GM19372 (cell line): ENCODE data around the gene BORCS8.
A peak's percentile ranks its signal among the peaks of the same experiment; 100 is the strongest.

Experiments used
- ATAC-seq: cut with Tn5 transposase; IDR thresholded peaks from one replicate; pipeline ENCODE4 v1.9.1; 2021; ENCODE audit warnings: mild to moderate bottlenecking, low read depth, moderate library complexity; ENCODE audit not compliant: unreplicated experiment

Gene BORCS8

DNA sequence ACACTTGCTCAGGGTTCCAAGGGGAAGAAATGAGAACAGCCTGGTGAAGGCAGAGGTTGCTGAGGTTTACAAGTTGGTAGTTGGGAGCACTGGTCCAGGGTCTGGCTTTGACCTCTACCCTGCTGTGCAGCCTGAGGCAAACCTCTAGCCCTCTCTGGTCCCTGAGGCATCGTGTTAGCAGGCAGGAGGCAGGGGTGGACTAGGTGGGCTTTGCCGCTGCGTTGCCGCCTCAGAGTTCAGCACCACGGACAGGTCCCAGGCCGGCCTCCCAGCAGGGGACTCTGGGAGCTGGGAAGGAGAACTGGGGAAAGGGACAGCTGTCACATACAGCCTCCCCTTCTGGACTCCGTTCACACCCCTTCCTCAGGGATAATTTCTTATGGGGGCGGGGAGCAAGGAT is 22.9 kb upstream of the BORCS8 start:
- no peak for ATAC-seq

DNA sequence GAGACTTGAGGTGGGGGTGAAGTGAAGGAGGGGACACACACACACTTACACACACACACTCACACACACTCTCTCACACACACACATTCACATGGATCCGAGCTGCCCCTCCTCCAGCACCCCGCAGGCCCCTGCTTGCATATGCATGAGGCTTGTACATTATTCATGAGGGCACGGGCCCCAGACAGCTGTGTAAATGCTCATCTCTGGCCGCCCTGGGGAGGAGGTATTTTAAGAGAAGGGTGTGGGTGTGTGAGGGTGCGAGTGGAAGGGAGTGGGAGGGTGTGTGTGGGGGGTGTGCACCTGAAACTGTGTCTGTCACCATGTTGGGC is 22.2 kb upstream of the BORCS8 start:
- ATAC-seq, result no peak

DNA sequence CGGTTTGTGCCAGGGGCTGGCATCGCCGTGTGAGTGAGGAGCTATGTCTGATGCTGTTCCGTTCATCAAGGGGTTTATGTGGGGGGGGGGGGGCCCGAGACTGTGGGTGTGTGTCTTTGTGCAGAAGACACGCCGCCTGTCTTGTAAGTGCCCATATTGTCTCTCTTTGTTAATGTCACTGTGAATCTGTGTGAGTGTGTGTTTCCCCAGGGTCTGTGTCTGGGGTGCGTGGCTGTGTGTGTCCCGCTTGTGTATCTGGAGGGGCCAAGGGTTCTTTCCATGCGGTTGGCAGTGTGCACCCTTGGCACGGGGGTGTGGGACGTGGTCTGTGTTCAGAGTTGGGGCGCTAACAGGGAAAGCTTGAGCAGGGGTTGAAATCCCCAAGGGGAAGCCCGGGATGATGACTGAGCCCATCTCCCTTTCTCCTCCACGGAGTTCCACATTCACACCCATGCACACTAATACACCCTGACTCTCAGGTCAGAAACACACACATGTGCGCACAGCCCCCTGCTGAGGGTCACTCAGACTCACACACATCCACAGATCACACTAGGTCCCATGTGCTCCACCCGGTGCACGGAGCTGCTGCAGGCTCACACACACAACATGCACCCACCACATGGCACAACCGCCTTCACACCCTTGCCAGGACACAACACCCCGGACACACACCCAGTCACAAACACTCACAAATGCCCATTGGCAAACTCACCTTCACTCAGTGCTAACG is 21.6 kb upstream of the BORCS8 start:
- ATAC-seq, result no peak

- ATAC-seq, result no peak
Observed at GRCh38 chr19:19212916-19213315, 21.0 kb upstream of the BORCS8 start.

DNA sequence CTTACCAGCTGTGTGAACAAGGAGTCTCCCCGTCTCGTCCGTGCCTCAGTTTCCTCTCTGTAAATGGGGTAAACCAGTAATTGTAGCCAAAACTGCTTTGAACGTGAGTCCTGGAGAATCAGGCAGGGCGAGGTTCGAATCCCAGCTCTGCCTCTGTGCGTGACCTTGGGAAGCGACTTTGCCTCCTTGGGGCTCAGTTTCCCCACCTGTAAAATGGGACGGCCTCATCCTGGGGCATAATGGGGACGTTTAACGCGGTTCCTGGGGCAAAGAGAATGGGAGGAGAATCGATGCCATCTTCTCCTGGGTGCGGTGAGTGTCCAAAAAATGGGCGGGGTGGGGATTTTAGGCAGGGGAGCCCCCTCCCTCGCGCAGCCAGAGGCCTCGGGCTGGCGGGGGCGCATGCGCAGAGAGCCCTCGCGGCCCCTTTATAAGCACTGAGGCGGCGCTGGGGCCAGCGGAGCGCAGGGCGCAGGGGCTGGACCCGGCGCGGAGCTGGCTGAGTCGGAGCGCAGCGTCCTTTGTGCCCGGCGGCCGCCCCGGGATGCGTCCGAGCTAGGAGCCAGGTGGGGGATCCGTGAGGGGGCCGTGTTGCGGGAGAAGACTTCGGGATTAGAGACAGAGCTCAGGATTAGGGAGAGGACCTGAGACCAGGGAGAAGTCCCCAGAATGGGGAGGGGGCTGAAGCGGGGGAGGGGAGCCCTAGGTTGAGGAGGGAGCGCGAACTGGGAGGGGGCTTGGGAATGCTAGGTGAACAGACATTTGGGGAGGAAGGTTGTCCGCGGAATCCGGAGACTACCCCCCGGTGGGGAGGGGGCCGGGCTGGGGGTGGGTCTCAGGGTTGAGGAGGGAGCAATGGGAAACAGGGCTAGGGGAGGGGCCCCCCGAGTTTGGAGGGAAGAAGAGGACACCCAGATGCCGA is 19.8 kb upstream of the BORCS8 start, which contains the start of gene NCAN:
NCAN (plus strand) TSS at position 460 of the 922 bp plus-strand sequence. CDS start 4,996 bp downstream, outside the sequence.
- ATAC-seq, result no peak

GRCh38 chr19:19209372-19209771 is 17.4 kb upstream of the BORCS8 start:
- no peak for ATAC-seq

GRCh38 chr19:19207637-19208572 is 16.0 kb upstream of the BORCS8 start:
- no peak for ATAC-seq

- ATAC-seq, result no peak
Observed at GRCh38 chr19:19206938-19207337, 15.0 kb upstream of the BORCS8 start.

DNA sequence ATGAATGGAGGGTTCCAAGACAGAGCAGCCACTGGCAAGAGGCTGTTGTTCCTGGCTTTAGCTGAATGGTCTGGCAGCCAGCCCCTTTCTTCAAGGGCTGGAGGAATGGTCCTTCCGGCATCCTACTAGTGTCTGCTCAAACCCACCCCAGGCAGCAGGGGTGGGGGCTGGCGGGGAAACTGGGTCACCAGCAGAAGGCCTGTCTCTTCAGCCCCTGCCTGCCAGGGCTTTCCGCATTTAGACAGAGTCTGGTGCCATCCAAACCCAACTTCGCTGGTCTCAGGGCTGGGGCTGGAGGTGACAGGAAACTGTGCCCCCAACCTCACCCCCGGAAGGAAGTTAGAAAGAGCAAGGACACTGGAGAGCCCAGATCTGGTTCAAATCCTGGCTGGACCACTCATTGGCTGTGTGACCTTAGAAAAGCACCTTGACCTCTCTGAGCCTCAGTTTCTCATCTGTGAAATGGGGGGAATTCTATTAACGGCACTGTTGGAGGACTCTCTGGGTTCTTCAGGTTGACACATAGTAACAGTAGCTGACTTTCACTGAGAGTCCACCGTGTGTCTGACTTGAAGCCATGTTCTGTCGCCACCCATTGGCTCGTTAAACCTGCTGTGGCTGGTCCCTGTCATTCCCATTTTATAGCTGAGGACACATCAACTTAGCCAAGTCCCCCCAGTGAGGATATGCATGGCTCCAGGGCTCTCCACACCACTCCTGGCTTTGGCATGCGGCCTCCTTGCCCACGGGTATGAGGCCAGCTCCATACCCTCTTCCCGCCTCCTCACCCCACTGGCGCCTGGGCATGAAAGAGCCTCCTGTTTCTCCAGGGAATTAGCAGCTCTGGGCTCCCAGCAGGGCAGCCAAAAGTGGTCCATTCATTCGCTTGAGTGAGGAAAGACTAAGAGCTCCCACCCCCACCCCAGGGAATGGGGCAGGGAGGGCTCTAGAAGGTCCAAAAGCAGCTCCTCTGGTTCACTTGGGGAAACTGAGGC is 13.8 kb upstream of the BORCS8 start:
- no peak for ATAC-seq

DNA sequence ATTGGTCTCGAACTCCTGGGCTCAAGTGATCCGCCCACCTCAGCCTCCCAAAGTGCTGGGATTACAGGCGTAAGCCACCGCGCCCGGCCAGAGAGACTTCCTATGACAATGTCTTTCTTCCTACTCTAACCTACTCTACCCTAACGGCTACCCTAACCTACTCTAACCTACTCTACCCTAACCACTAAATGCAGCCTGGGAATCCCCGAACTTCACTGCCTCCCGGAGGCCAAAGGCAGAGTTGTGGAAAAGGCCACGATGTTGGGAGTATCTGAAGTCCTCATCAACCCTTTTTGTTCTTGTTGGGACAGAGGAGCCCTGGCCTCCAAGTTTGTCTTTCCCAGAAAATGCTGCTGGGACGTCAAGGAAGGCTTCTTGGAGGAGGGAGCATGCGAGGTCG is 12.2 kb upstream of the BORCS8 start:
- ATAC-seq, result no peak

DNA sequence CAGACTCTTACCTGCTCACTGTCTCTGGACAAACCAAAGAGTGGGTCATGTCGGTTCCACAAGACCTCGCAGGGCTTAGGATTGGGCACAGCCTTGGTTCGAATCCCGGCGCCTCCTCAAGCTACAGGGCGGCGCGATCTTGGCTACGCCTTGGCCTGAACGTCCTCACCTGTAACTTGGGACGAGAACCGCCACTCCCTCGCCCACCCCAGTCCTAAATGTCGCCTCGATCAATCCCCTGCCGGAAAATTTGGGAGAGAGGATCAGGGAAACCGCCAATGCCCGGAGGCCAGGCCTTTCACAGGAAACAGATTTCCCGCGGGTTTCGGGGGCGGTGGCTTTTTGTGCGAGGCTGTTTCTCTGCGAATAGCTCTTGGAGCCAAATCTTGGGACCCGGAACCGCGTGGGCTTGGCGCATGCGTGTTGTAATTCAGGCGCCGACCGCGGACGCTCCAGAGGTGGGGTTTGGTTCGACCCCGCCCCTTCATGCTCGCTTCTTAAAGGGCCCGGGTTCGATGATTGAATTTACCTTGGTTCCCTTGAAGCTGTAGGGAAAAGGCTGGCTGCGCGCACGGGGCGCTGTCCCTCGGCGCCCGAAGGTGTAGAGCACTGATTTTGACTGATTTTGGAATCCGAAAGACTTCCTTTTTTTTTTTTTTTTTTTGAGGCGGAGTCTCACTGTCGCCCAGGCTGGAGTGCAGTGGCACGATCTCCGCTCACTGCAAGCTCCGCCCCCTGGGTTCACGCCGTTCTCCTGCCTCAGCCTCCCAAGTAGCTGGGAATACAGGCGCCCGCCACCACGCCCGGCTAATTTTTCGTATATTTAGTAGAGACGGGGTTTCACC is 11.3 kb upstream of the BORCS8 start, which contains the start of gene NR2C2AP:
NR2C2AP (minus strand) TSS at position 403 of the 845 bp plus-strand sequence; CDS start at position 49, 354 bp downstream.
- ATAC-seq, result peak; percentile 86

DNA sequence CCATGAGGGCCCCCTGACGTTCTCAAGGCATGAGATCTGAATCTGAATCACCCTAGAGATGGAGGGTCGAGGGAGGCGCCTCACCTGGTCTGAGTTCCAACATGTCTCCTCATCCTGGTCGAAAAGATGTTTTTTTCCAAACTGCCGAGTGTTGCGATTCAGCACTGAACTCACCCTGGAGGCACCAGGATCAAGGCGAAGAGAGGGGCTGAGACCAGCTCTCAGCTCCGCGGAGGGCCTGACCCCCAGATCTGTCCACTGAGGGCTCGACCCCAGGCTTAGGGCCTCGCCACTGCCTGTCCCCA is 10.7 kb upstream of the BORCS8 start:
- ATAC-seq, result no peak

- ATAC-seq, result no peak
Observed at GRCh38 chr19:19201697-19202630, 10.0 kb upstream of the BORCS8 start.

DNA sequence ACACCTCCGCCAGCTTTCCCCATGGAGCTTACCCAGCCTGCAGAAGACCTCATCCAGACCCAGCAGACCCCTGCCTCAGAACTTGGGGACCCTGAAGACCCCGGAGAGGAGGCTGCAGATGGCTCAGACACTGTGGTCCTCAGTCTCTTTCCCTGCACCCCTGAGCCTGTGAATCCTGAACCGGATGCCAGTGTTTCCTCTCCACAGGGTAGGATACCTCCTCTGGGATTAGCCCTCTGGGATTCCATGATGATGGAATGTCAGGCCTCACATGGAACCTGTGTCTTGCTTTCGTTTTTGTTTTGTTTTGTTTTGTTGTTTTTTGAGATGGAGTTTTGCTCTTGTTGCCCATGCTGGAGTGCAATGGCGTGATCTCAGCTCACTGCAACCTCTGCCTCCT is 2.0 kb upstream of the BORCS8 start:
- no peak for ATAC-seq

- ATAC-seq, result peak; percentile 0
Observed at GRCh38 chr19:19192910-19193423, 1.0 kb upstream of the BORCS8 start.

DNA sequence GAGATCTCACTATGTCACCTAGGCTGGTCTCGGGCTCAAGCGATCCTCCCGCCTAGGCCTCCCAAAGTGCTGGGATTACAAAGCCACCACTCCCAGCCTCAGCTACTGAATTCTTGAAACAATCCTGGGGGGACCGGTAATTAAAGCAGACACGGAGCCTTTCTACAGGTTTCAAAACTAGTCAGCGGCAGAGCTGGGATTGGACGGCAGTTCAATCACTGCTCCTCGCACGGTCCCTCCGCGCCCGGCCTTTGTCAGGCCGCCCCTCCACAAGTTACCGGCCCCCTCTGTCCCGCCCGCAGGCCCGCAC is 229 bp downstream of the BORCS8 start:
- no peak for ATAC-seq

GRCh38 chr19:19186742-19187141 is 5.2 kb downstream of the BORCS8 start:
- ATAC-seq, result no peak
